Fibroblast of pulmonary artery (primary cell): ENCODE results near the gene PCSK9.

ENCODE experiments used
- DNase-seq: peaks from one replicate; pipeline ENCODE4 v3.0.0-alpha.2; 2010; ENCODE audit warnings: low read depth
- H3K4me3 ChIP-seq: replicated peaks from 2 replicates; pipeline ENCODE4 v1.5.1; 2011; ENCODE audit warnings: low read depth, mild to moderate bottlenecking, control low read depth, low read length, moderate library complexity
- TF ChIP-seq, protein P1 (sequence below): IDR thresholded peaks from 2 replicates; pipeline ENCODE4 v1.5.1; 2011; ENCODE audit warnings: mild to moderate bottlenecking, control low read depth, low read length, inconsistent platforms; ENCODE audit errors: missing control alignments

The PCSK9 gene

GRCh38 chr1:55037733-55038551 is 1.4 kb upstream of the PCSK9 start:
- no peak for DNase-seq
- TF ChIP-seq, protein P1, sequence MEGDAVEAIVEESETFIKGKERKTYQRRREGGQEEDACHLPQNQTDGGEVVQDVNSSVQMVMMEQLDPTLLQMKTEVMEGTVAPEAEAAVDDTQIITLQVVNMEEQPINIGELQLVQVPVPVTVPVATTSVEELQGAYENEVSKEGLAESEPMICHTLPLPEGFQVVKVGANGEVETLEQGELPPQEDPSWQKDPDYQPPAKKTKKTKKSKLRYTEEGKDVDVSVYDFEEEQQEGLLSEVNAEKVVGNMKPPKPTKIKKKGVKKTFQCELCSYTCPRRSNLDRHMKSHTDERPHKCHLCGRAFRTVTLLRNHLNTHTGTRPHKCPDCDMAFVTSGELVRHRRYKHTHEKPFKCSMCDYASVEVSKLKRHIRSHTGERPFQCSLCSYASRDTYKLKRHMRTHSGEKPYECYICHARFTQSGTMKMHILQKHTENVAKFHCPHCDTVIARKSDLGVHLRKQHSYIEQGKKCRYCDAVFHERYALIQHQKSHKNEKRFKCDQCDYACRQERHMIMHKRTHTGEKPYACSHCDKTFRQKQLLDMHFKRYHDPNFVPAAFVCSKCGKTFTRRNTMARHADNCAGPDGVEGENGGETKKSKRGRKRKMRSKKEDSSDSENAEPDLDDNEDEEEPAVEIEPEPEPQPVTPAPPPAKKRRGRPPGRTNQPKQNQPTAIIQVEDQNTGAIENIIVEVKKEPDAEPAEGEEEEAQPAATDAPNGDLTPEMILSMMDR, result no peak
- H3K4me3 ChIP-seq, result no peak overlapping the region

- DNase-seq, result no peak
- TF ChIP-seq, protein P1, result no peak
- no peak overlapping the region for H3K4me3 ChIP-seq
These were observed 853 bp upstream of the PCSK9 start for GRCh38 chr1:55038552-55038838.

GRCh38 chr1:55038974-55039341 is 390 bp upstream of the PCSK9 start:
- TF ChIP-seq, protein P1, result no peak
- no peak overlapping the region for H3K4me3 ChIP-seq
- DNase-seq, result no peak

DNA sequence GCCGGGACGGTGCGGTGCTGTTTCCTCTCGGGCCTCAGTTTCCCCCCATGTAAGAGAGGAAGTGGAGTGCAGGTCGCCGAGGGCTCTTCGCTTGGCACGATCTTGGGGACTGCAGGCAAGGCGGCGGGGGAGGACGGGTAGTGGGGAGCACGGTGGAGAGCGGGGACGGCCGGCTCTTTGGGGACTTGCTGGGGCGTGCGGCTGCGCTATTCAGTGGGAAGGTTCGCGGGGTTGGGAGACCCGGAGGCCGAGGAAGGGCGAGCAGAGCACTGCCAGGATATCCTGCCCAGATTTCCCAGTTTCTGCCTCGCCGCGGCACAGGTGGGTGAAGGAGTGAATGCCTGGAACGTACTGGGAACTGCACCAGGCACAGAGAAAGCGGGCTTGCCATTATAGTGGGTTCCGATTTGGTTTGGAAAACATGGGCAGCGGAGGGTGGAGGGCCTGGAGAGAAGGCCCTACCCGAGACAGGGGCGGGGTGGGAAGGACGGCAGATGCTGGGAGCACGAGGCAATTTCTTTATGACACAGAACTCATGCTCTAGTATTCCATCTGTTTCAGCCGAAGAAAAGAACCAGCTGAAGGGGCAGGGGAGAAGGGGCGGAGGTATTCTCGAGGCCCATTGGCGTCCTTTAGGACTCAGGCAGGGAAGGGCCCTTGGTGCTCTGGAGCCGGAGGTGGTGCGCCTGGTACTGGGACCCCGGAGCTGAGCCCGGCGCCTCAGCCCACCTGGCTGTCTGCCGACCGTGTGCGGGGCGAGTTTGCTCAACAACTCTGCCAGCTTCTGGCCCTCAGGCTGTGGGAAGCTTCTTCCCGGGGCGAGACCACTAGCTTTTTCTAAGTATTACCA is 960 bp downstream of the PCSK9 start:
- TF ChIP-seq, protein P1, result no peak
- no peak overlapping the region for H3K4me3 ChIP-seq

DNA sequence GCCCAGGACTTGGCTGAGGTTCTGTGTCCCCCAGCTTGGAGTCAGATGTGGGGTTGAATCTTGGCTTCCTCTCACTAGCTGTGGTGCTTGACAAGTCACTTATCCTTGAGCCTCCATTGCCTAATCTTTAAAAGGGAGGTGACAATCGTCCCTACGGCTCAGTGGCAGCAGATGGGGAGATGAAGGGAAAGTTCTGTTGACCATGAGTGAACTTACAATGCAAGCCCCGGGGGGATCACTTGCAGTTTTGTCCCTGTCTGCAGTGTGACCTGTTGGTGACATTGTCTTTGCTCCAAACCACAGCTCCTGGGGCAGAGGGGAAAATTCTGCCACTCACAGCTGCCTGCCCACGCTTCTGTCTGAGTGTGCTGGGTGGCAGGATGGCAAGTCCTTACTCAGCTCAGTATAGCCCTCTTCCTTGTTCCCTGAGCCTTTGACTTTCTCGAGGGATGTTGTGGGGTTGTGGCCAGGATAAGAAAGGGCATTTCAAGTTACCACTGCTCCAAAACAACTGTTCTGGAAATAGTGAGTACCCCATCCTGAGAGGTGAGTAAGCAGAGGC is 1.7 kb downstream of the PCSK9 start:
- TF ChIP-seq, protein P1, result no peak
- H3K4me3 ChIP-seq, result no peak overlapping the region
- DNase-seq, result no peak

More for the DNA sequence above, 960 bp downstream of the PCSK9 start:
- DNase-seq, result no peak

DNA sequence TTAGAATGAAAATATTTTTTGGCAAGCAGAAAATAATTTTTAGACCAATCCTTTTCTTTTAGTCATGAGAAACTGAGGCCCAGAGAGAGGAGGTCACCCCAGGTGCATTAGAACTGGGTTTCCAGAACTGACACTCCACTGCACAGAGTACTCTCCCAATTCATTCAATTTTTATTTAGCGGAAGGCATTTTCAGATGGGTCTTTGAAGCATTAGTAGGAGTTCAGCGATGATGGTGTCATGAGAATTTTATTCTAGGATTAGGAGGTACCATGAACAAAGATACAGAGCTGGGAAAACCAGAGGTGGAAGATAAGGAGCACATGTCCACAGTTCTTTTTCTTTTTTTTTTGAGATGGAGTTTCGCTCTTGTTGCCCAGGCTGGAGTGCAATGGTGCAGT is 2.3 kb downstream of the PCSK9 start:
- TF ChIP-seq, protein P1, result no peak
- DNase-seq, result no peak
- H3K4me3 ChIP-seq, result no peak overlapping the region
